ENCODE measurements around the gene ZNF684.

The ZNF684 gene

DNA sequence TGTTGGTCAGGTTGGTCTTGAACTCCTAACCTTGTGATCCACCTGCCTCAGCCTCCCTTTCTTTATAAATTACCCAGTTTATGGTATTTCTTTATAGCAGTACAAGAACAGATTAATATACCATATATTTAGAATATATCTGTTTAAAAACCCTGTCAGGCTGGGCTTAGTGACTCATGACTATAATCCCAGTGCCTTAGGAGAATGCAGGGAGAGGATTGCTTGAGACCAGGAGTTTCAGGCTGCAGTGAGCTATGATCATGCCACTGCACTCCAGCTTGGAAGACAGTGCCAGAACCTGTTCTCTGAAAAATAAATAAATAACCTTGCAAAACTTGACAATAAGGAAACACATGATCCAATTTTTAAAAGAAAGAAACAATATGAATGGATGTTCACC, 43.9 kb downstream of the ZNF684 start:
- no peak for DNase-seq

DNA sequence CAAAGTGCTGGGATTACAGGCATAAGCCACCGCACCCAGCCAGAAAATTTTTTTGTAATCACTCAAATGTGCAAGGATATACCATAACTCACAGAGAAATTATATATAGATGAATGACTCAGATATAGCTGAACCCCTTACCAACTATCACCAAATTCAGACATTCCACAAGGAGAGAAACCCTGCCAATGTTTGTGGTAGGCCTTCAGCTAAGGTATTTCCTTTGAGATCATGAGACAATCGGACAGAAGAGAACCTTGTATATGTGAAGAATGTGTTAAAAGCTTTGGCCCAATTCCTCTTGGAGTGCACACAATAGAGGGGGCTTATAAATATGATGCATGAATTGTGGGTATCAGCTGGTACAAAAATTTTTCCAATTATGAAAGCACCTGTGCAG, 50.7 kb downstream of the ZNF684 start:
- no peak for DNase-seq

DNA sequence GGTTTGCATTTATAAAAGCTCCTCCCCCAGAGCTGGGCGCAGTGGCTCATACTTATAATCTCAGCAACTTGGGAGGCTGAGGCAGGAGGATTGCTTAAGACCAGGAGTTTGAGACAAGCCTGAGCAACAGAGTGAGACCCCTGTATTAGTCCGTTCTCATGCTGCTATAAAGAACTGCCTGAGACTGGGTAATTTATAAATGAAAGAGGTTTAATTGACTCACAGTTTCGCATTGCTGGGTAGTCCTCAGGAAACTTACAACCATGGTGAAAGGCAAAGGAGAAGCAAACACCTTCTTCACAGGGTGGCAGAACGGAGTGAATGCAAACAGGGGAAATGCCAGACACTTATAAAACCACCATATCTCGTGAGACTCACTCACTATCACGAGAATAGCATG, 52.5 kb downstream of the ZNF684 start:
- DNase-seq, result no peak

- no peak for DNase-seq
These were observed 57.1 kb downstream of the ZNF684 start for GRCh38 chr1:40588586-40588985.

- peak in 1 of 2 experiments; percentile 45 for DNase-seq
These were observed 60.8 kb downstream of the ZNF684 start for GRCh38 chr1:40592107-40592803.

GRCh38 chr1:40593449-40594186, 62.2 kb downstream of the ZNF684 start:
- no peak for DNase-seq

DNA sequence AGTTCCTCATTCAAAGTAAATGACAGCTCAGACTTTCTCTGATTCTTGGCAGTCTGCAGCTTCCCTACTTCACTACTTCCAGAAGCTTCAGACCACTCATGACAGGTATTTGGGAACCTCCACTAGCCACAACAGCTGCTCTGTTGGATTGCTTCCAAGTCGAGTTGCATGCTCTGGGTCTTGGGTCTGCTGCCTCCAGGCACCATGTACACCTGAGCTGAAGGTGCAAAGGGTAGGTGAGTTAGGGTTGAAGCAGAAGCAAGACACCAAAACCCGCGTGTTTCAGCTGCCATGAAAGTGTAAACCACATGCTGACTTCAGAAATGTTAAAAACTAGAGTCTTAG, 62.7 kb downstream of the ZNF684 start:
- DNase-seq, result peak in 1 of 2 experiments; percentile 25

DNA sequence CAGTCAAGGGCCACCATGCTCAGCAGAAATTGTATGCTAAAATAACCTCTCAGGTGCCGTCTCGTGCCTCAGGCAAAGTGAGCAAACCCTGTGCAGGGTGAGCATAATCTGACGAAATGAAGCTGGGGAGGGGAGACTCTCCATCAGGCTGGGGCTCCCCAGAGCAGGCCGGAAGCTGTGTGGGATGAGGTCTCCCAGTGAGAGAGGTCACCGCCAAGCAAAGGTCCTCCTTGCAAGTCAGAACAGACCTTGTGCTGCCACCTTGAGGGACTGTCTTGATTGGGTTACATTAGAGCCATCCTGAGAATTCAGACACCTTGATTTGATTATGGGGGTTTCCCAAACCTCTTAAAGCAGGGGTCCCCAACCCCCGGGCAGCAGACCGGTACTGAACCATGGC, 64.2 kb downstream of the ZNF684 start:
- DNase-seq, result no peak
